IMR-90 (cell line): ENCODE data around the gene HOXC5. TPM values are rescaled to one million over a fixed set of nuclear protein-coding genes. Genes with fewer than 3 reads are reported as not detected.

Source experiments
- ATAC-seq: fragments of 200-7000 bp; cut with Tn5 transposase; 2 replicates; pipeline ENCODE4 v1.9.1; 2020; ENCODE audit warnings: low read depth, mild to moderate bottlenecking, moderate library complexity
- BruUV-seq: library from RNA; stranded (reverse); fragments of 400-500 nt; replicated peaks from 2 replicates; lab custom pipeline; 2021; lab: Mats Ljungman, UMichigan
- CTCF ChIA-PET: fragments of 300-600 bp; formaldehyde crosslinking; extraction: SDS; loops from one replicate; lab custom pipeline; 2021; ENCODE audit warnings: antibody characterized with exemption; lab: Yijun Ruan, JAX
- POLR2A ChIA-PET: fragments of 300-600 bp; sonication (Branson Sonifier 250); formaldehyde crosslinking; loops from one replicate; lab custom pipeline; 2022; ENCODE audit warnings: antibody characterized with exemption; ENCODE audit not compliant: unreplicated experiment; lab: Charles Lee
- DNase-seq: peaks from one replicate; pipeline ENCODE4 v3.0.0; 2013
- H2AFZ ChIP-seq: replicated peaks from 2 replicates; pipeline ENCODE3; 2013; ENCODE audit warnings: low read length, mild to moderate bottlenecking; ENCODE audit not compliant: poor library complexity
- H2AK5ac ChIP-seq: 2 replicates; pipeline ENCODE4 v1.6.1; 2013; ENCODE audit warnings: low read depth, low read length, inconsistent platforms
- H2AK9ac ChIP-seq: replicated peaks from 2 replicates; pipeline ENCODE3; 2013; ENCODE audit warnings: mild to moderate bottlenecking, low read depth, low read length, moderate library complexity; ENCODE audit not compliant: poor library complexity
- H2BK120ac ChIP-seq: 2 replicates; pipeline ENCODE4 v1.6.1; 2013; ENCODE audit warnings: low read depth, low read length, inconsistent platforms
- H2BK15ac ChIP-seq: 3 replicates; pipeline ENCODE4 v1.6.1; 2013; ENCODE audit warnings: low read depth, low read length, inconsistent platforms
- H2BK20ac ChIP-seq: 2 replicates; pipeline ENCODE4 v1.6.1; 2013; ENCODE audit warnings: low read depth, mild to moderate bottlenecking, inconsistent platforms, low read length, moderate library complexity
- H2BK5ac ChIP-seq: 2 replicates; pipeline ENCODE4 v1.6.1; 2013; ENCODE audit warnings: mild to moderate bottlenecking, low read depth, low read length, inconsistent platforms; ENCODE audit not compliant: poor library complexity, severe bottlenecking
- H3K14ac ChIP-seq: replicated peaks from 2 replicates; pipeline ENCODE4 v1.6.1; 2013; ENCODE audit warnings: low read depth, low read length, inconsistent platforms
- H3K18ac ChIP-seq: 2 replicates; pipeline ENCODE4 v1.6.1; 2013; ENCODE audit warnings: low read depth, low read length, control low read depth
- H3K23ac ChIP-seq: 2 replicates; pipeline ENCODE4 v1.6.1; 2013; ENCODE audit warnings: low read depth, low read length, inconsistent platforms
- H3K27ac ChIP-seq: 2 replicates; pipeline ENCODE4 v1.5.1; 2013; ENCODE audit warnings: mild to moderate bottlenecking, control low read depth, low read length; ENCODE audit not compliant: insufficient read depth
- H3K27me3 ChIP-seq: 2 replicates; pipeline ENCODE4 v1.6.1; 2013; ENCODE audit warnings: low read length; ENCODE audit not compliant: control insufficient read depth, insufficient read depth
- H3K36me3 ChIP-seq: 2 replicates; pipeline ENCODE4 v1.6.1; 2013; ENCODE audit warnings: low read length, mixed read lengths; ENCODE audit not compliant: control insufficient read depth, insufficient read depth
- H3K4ac ChIP-seq: 2 replicates; pipeline ENCODE4 v1.6.1; 2013; ENCODE audit warnings: low read depth, low read length, inconsistent platforms
- H3K4me1 ChIP-seq: 2 replicates; pipeline ENCODE4 v1.6.1; 2013; ENCODE audit warnings: low read length, mixed read lengths; ENCODE audit not compliant: control insufficient read depth, insufficient read depth
- H3K4me2 ChIP-seq: 2 replicates; pipeline ENCODE4 v1.6.1; 2013; ENCODE audit warnings: low read depth, mild to moderate bottlenecking, control low read depth, low read length, moderate library complexity
- H3K4me3 ChIP-seq: 2 replicates; pipeline ENCODE4 v1.5.1; 2013; ENCODE audit warnings: low read depth, mild to moderate bottlenecking, control low read depth, low read length, moderate library complexity; ENCODE audit not compliant: insufficient read depth
- H3K56ac ChIP-seq: 2 replicates; pipeline ENCODE4 v1.6.1; 2013; ENCODE audit warnings: low read length, inconsistent platforms; ENCODE audit not compliant: insufficient read depth; ENCODE audit errors: extremely low read depth
- H3K79me1 ChIP-seq, 2 experiments: 2 replicates each; pipeline ENCODE4 v1.6.1; 2013; ENCODE audit warnings: low read length in 2 of 2, inconsistent platforms in 1 of 2, low read depth in 1 of 2
- H3K9ac ChIP-seq: 2 replicates; pipeline ENCODE4 v1.6.1; 2013; ENCODE audit warnings: low read depth, low read length, control low read depth
- H3K9me1 ChIP-seq: 2 replicates; pipeline ENCODE4 v1.6.1; 2013; ENCODE audit warnings: low read length, inconsistent platforms; ENCODE audit not compliant: insufficient read depth
- H3K9me3 ChIP-seq: 2 replicates; pipeline ENCODE4 v1.6.1; 2013; ENCODE audit warnings: low read length; ENCODE audit not compliant: control insufficient read depth, insufficient read depth
- H4K20me1 ChIP-seq: 2 replicates; pipeline ENCODE4 v1.6.1; 2013; ENCODE audit warnings: low read length, inconsistent platforms; ENCODE audit not compliant: insufficient read depth
- H4K5ac ChIP-seq: 2 replicates; pipeline ENCODE4 v1.6.1; 2013; ENCODE audit warnings: mild to moderate bottlenecking, low read depth, low read length, control low read depth
- H4K8ac ChIP-seq, 2 experiments: 2 replicates each; pipeline ENCODE4 v1.6.1; 2013; ENCODE audit warnings: low read depth in 2 of 2, low read length in 2 of 2, control low read depth in 1 of 2, inconsistent platforms in 1 of 2
- H4K91ac ChIP-seq: 2 replicates; pipeline ENCODE4 v1.6.1; 2013; ENCODE audit warnings: low read depth, low read length, inconsistent platforms; ENCODE audit not compliant: insufficient read depth
- FOS ChIP-seq: fragments of 150-350 bp; IDR thresholded peaks from 2 replicates; pipeline ENCODE4 v1.6.1; 2016; ENCODE audit warnings: low read depth, low read length
- MXI1 ChIP-seq: IDR thresholded peaks from 2 replicates; pipeline ENCODE4 v1.6.1; 2012; ENCODE audit warnings: low read depth, mild to moderate bottlenecking, low read length, moderate library complexity, borderline replicate concordance
- WGBS, 2 experiments: methylation state at CpG; one replicate each; pipeline versions ENCODE4 v1.1.5 to v1.1.7; 2013; ENCODE audit warnings: missing lambda C conversion rate in 2 of 2; ENCODE audit not compliant: insufficient read length in 1 of 2; ENCODE audit errors: extremely low coverage in 2 of 2; 5-methylcytosine and 5-hydroxymethylcytosine counted together
- dilution Hi-C: fragments of 300-500 bp; cut with HindIII; formaldehyde crosslinking; loops from one replicate; pipeline ENCODE4 v1.14.3; 2018; ENCODE audit warnings: low sequenced_read_pairs; ENCODE audit not compliant: unreplicated experiment
- in situ Hi-C: fragments of 300-500 bp; cut with MboI; formaldehyde crosslinking; loops from 3 replicates; pipeline ENCODE4 v1.14.3; 2019; ENCODE audit warnings: low sequenced_read_pairs, inconsistent platforms, mixed read lengths
- intact Hi-C: fragments of 100-400 bp; cut with micrococcal nuclease; formaldehyde crosslinking; loops from 2 replicates; pipeline ENCODE4 v1.10.0; 2022
- polyA plus RNA-seq, 3 experiments: library from polyadenylated mRNA; depleted of rRNA; stranded (reverse); fragments of >200 nt; gene quantifications; 2 replicates each; pipeline ENCODE4 v1.2.3, GENCODE V29; 2012; ENCODE audit warnings: low replicate concordance in 1 of 3
- total RNA-seq: library from RNA; depleted of rRNA; stranded (reverse); fragments of >200 nt; gene quantifications from 2 replicates; pipeline ENCODE4 v1.2.3, GENCODE V29; 2012

The HOXC5 gene
- total and polyA plus RNA-seq, 2 of the 4 experiments (the other 2 are of a cell fraction) = not detected

DNA sequence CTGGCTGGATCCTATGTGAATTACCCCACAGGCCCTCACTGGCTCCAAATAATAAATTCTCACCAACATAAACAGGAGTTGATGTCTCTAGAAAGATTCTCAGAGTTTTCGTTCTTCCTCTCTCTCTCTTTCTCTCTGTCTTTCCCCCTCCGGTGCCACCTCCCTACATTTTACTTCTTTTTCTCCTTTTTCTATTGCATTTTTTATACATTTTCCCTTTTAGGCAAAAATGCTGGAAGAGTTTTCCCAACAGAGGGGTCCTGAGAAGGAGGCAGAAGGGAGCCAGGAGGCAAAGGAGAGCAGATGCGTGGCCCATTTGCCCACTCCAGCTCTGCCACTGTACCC, 5.4 kb upstream of the HOXC5 start:
- no peak overlapping the region for H2BK15ac ChIP-seq
- no peak overlapping the region for H4K91ac ChIP-seq
- no peak overlapping the region for H2BK120ac ChIP-seq
- peaks cover 86% of the 10 kb centered on the region for H3K27me3 ChIP-seq
- no peak overlapping the region for H3K27ac ChIP-seq
- TF ChIP-seq MXI1 = no peak
- TF ChIP-seq FOS = no peak
- ChIA-PET POLR2A (interaction anchor here (0.6 kb wide), 1 partner anchor 565 kb away, joined by 7 read pairs; no protein-coding TSS in a partner anchor), CTCF (no interaction called here)
- H2BK20ac ChIP-seq = no peak overlapping the region
- no peaks in the 10 kb centered on the region for H3K9me1 ChIP-seq
- H3K18ac ChIP-seq = no peak overlapping the region
- no peak overlapping the region for H3K14ac ChIP-seq
- in situ Hi-C loops (no loop called here), dilution Hi-C loops (no loop called here), intact Hi-C loops (no loop called here)
- H2BK5ac ChIP-seq = no peak overlapping the region
- H3K36me3 ChIP-seq = no peaks in the 10 kb centered on the region
- no peaks in the 10 kb centered on the region for H4K20me1 ChIP-seq
- whole genome bisulfite sequencing, 2 experiments = 100% methylated on average over 1 of the region's 3 CpGs; no CpG with 5 or more reads in 1 of the 2 experiments
- H3K79me1 ChIP-seq = no peaks in the 10 kb centered on the region
- no peak overlapping the region for H2AFZ ChIP-seq
- H4K5ac ChIP-seq = no peak overlapping the region
- no peak overlapping the region for H3K9ac ChIP-seq
- no peaks in the 10 kb centered on the region for H3K4me1 ChIP-seq
- ATAC-seq (no peak), DNase-seq (no peak)
- no peak overlapping the region for H3K56ac ChIP-seq
- no peak overlapping the region for H3K4ac ChIP-seq
- no peak overlapping the region for H2AK9ac ChIP-seq
- no peak overlapping the region for H3K4me3 ChIP-seq
- H4K8ac ChIP-seq = no peak overlapping the region
- H2AK5ac ChIP-seq = no peak overlapping the region
- BruUV-seq = no TSS peak
- H3K9me3 ChIP-seq = peaks cover 4% of the 10 kb centered on the region; the same call in 1 of the 2 replicates
- H3K23ac ChIP-seq = no peak overlapping the region
- no peak overlapping the region for H3K4me2 ChIP-seq
